ENCODE data around the gene ARL4C.

Gene ARL4C

DNA sequence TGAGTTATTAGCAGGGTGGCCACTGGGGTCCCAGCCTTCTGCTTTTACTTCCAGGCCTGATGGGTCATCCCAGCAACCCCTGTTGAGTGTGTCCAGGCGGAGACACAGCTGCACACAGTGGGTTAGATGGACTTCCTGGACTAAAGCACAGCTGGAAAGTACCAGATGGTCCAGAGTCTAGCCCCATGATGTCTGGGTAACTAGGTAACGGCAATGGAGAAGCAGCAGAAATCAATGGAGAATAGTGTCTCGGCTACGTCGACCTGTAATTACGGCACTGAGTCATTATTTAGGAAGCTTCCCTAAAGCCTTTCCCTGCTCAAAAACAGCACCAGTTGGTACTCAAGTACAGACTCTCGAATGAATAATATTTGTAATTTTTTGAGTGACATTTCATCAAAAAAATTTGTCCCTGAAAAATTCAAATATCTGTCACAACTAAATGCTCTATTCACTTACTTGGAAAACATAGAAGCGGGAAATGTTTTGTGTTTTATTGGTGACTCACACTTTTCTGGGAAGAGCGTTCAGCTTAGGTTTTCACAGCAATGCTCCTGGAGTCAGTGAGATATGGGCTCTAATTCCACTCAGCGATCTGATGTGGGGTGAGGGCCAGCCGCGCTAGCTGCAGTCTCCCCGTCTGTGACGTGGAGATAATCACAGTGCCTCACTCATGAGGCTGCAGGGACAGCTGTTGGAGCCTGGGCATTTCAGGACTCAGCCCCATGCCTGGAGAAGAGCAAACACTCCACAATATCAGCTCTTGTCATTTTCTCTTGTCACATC lies 16.2 kb upstream of the ARL4C start:
- Histone ChIP-seq H3K27ac (ENCODE audit: low read depth, low read length) (no peak overlapping the region), H2AFZ (ENCODE audit: low read depth, low read length, severe bottlenecking) (no peak overlapping the region), H3K4me2 (ENCODE audit: low read depth, low read length, poor library complexity, severe bottlenecking) (no peak overlapping the region), H3K9me3 (ENCODE audit: insufficient read depth, low read length) (no peaks in the 10 kb centered on the region), H3K79me2 (ENCODE audit: insufficient read depth, low read length) (no peaks in the 10 kb centered on the region), H3K27me3 (ENCODE audit: low read length) (no peaks in the 10 kb centered on the region), H3K9me2 (replicated peaks; ENCODE audit: insufficient read depth, low read length) (no peaks in the 10 kb centered on the region), H3K36me3 (ENCODE audit: low read length) (no peaks in the 10 kb centered on the region), H4K20me1 (ENCODE audit: low read depth, low read length) (no peaks in the 10 kb centered on the region; the same call in 1 of the 2 replicates), H3K9ac (ENCODE audit: low read length) (no peak overlapping the region), H3F3A (ENCODE audit: insufficient read depth) (no peaks in the 10 kb centered on the region), H3K4me3 (ENCODE audit: insufficient read depth, low read length, poor library complexity, severe bottlenecking) (no peak overlapping the region)
- TF ChIP-seq, protein P1, sequence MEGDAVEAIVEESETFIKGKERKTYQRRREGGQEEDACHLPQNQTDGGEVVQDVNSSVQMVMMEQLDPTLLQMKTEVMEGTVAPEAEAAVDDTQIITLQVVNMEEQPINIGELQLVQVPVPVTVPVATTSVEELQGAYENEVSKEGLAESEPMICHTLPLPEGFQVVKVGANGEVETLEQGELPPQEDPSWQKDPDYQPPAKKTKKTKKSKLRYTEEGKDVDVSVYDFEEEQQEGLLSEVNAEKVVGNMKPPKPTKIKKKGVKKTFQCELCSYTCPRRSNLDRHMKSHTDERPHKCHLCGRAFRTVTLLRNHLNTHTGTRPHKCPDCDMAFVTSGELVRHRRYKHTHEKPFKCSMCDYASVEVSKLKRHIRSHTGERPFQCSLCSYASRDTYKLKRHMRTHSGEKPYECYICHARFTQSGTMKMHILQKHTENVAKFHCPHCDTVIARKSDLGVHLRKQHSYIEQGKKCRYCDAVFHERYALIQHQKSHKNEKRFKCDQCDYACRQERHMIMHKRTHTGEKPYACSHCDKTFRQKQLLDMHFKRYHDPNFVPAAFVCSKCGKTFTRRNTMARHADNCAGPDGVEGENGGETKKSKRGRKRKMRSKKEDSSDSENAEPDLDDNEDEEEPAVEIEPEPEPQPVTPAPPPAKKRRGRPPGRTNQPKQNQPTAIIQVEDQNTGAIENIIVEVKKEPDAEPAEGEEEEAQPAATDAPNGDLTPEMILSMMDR (IDR thresholded peaks at IDR 0.05; ENCODE audit: insufficient read depth, low read length, poor library complexity, severe bottlenecking): no peak
- no peak for TF ChIP-seq EZH2phosphoT487 (conservative IDR thresholded peaks at IDR 0.05; ENCODE audit: low read length)

DNA sequence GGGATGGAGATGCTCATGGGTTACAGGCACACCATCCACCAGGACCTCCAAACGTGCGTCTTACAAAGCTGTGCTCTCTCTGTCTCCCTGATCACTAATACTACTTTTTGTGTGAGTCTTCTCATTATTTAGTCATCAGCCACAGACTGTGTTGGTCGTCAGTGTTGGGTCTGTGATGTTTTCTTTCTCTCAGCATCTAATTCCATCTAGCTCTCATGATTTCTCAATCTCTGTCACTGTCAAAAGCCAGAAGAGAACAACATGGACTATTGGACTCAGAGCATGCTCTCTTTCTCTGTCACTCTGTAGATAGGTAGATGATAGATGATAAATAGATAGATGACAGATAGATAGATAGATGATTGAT lies 6.0 kb upstream of the ARL4C start:
- no peaks in the 10 kb centered on the region for H3K36me3 ChIP-seq (ENCODE audit: low read length)
- no peaks in the 10 kb centered on the region for H3K27me3 ChIP-seq (ENCODE audit: low read length)
- no peak overlapping the region for H2AFZ ChIP-seq (ENCODE audit: low read depth, low read length, severe bottlenecking)
- no peaks in the 10 kb centered on the region for H3K9me3 ChIP-seq (ENCODE audit: insufficient read depth, low read length)
- no peaks in the 10 kb centered on the region for H3K79me2 ChIP-seq (ENCODE audit: insufficient read depth, low read length)
- no peaks in the 10 kb centered on the region for H3K9me2 ChIP-seq (replicated peaks; ENCODE audit: insufficient read depth, low read length)
- H4K20me1 ChIP-seq (ENCODE audit: low read depth, low read length): no peaks in the 10 kb centered on the region
- H3K4me2 ChIP-seq (ENCODE audit: low read depth, low read length, poor library complexity, severe bottlenecking): no peak overlapping the region
- H3K4me3 ChIP-seq (ENCODE audit: insufficient read depth, low read length, poor library complexity, severe bottlenecking): no peak overlapping the region
- no peak overlapping the region for H3K9ac ChIP-seq (ENCODE audit: low read length)
- H3F3A ChIP-seq (ENCODE audit: insufficient read depth): no peaks in the 10 kb centered on the region
- TF ChIP-seq EZH2phosphoT487 (conservative IDR thresholded peaks at IDR 0.05; ENCODE audit: low read length): no peak
- TF ChIP-seq, protein P1 (IDR thresholded peaks at IDR 0.05; ENCODE audit: insufficient read depth, low read length, poor library complexity, severe bottlenecking): no peak
- no peak overlapping the region for H3K27ac ChIP-seq (ENCODE audit: low read depth, low read length)

DNA sequence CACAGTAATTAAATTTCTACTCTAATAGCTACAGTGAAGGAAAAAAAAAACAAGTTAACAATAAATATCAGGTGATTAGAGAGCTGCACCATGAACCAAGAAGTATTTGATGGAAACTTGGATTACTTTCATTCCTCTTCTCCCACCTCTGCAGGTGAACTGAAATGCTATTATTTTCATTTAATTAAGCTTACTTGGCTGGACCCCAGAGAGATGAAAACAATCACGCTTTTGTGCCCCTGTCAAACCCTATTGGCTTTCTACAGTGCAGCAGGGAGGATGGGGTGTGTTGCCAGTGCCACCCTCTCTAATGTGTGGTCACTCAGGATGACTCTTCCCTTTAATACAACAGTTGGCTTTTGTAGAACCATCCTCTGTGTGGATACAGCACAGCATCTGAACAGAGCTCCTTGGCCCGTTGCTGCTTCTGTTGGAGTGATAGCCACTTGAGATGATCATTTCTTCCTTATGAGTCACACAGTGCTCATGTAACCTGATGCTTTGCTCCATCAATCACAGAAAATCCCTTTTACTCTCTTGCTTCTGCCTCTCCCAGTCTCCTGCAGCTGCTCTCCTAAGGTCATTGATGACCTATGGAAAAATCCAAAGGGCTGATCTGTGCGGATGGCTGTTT lies 5.5 kb upstream of the ARL4C start:
- Histone ChIP-seq H3K9me2 (replicated peaks; ENCODE audit: insufficient read depth, low read length) (no peaks in the 10 kb centered on the region), H3K4me3 (ENCODE audit: insufficient read depth, low read length, poor library complexity, severe bottlenecking) (no peak overlapping the region), H3F3A (ENCODE audit: insufficient read depth) (no peaks in the 10 kb centered on the region), H4K20me1 (ENCODE audit: low read depth, low read length) (no peaks in the 10 kb centered on the region), H2AFZ (ENCODE audit: low read depth, low read length, severe bottlenecking) (no peak overlapping the region), H3K36me3 (ENCODE audit: low read length) (no peaks in the 10 kb centered on the region), H3K9me3 (ENCODE audit: insufficient read depth, low read length) (no peaks in the 10 kb centered on the region), H3K4me2 (ENCODE audit: low read depth, low read length, poor library complexity, severe bottlenecking) (no peak overlapping the region), H3K9ac (ENCODE audit: low read length) (no peak overlapping the region), H3K79me2 (ENCODE audit: insufficient read depth, low read length) (no peaks in the 10 kb centered on the region), H3K27me3 (ENCODE audit: low read length) (no peaks in the 10 kb centered on the region), H3K27ac (ENCODE audit: low read depth, low read length) (no peak overlapping the region)
- no peak for TF ChIP-seq EZH2phosphoT487 (conservative IDR thresholded peaks at IDR 0.05; ENCODE audit: low read length)
- TF ChIP-seq, protein P1 (IDR thresholded peaks at IDR 0.05; ENCODE audit: insufficient read depth, low read length, poor library complexity, severe bottlenecking): no peak

Data from SU-DHL-6 (cell line).